Measurements from ENCODE around the gene ZER1.
A peak's percentile ranks its signal among the peaks of the same experiment; 100 is the strongest.

The ZER1 gene

DNA sequence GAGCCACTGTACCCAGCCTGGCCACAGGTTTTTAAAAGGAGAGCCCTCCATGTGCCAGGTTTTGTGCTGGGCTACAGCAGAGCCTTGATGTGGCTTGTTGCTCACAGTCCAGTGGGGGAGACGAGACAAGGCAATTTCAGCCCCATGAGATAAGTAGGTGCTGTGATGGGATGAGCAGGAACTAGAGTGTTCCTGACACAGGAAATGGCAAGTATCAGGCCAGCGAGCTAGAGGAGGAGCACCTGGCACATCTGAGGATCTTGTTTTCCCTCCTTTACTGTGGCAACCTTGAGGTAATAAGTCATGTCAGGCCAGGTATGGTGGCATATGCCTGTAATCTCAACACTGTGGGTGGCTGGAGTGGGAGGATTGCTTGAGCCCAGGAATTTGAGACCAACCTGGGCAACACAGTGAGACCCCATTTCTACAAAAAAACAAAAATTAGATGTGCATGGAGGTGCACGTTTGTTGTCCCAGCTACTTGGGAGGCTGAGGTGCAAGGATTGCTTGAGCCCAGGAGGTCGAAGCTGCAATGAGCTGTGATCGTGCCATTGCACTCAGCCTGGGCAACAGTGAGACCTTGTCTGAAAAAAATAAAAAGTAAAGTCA, 44.0 kb downstream of the ZER1 start:
- H2AFZ ChIP-seq (ENCODE audit: low read length) = no peak overlapping the region
- no peaks in the 10 kb centered on the region for H3K36me3 ChIP-seq (replicated peaks; ENCODE audit: insufficient read depth, low read length)
- H3K27ac ChIP-seq (ENCODE audit: low read length) = no peak overlapping the region
- H3K27me3 ChIP-seq (replicated peaks; ENCODE audit: insufficient read depth, low read length) = no peaks in the 10 kb centered on the region
- peaks cover 6% of the 10 kb centered on the region; the same call in 1 of the 2 replicates for H3K4me1 ChIP-seq (ENCODE audit: low read length)
- peaks cover 6% of the 10 kb centered on the region; the same call in 1 of the 2 replicates for H3F3A ChIP-seq (ENCODE audit: insufficient read depth, low read length)
- H3K4me2 ChIP-seq (ENCODE audit: low read depth, low read length) = no peak overlapping the region
- no peak overlapping the region for H3K4me3 ChIP-seq (ENCODE audit: low read length)
- no peak overlapping the region for H3K9ac ChIP-seq (ENCODE audit: low read length)
- no peaks in the 10 kb centered on the region for H3K9me3 ChIP-seq (replicated peaks; ENCODE audit: insufficient read depth, low read length)
- peaks cover 11% of the 10 kb centered on the region for H3K79me2 ChIP-seq (ENCODE audit: low read length)
- H3K9me2 ChIP-seq (replicated peaks; ENCODE audit: insufficient read depth, low read length) = no peaks in the 10 kb centered on the region
- H4K20me1 ChIP-seq (ENCODE audit: insufficient read depth, low read length) = no peaks in the 10 kb centered on the region
- no peak for TF ChIP-seq EZH2phosphoT487 (IDR thresholded peaks at IDR 0.05; ENCODE audit: low read length)
- TF ChIP-seq, protein P1, sequence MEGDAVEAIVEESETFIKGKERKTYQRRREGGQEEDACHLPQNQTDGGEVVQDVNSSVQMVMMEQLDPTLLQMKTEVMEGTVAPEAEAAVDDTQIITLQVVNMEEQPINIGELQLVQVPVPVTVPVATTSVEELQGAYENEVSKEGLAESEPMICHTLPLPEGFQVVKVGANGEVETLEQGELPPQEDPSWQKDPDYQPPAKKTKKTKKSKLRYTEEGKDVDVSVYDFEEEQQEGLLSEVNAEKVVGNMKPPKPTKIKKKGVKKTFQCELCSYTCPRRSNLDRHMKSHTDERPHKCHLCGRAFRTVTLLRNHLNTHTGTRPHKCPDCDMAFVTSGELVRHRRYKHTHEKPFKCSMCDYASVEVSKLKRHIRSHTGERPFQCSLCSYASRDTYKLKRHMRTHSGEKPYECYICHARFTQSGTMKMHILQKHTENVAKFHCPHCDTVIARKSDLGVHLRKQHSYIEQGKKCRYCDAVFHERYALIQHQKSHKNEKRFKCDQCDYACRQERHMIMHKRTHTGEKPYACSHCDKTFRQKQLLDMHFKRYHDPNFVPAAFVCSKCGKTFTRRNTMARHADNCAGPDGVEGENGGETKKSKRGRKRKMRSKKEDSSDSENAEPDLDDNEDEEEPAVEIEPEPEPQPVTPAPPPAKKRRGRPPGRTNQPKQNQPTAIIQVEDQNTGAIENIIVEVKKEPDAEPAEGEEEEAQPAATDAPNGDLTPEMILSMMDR (IDR thresholded peaks at IDR 0.05; ENCODE audit: low read length) = no peak
- TF ChIP-seq EZH2 (optimal IDR thresholded peaks at IDR 0.05; ENCODE audit: low read depth, low read length) = no peak
- no peak for DNase-seq

DNA sequence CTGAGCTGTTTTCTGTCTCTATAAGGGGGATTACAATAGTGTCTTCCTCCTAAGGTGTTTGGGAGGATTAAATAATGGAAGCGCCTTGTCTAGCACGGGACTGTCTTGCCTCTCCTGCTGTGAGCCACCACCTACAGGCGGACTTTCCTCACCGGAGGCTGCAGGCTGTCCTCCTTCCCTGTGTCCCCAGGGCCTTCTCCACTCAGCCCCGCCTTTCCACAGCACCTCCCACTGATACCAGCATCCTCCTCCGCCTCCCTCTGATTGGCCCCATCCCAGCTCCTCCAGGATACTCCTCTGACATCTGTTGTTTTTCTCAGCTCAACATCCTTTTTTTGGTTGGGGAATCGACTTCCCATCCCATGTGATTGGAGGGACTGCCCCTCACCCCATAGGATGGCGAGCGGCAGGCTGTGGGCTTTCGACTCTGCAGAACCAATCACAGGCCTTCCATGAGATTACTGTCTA, 46.9 kb downstream of the ZER1 start:
- H3K27ac ChIP-seq (ENCODE audit: low read length) = peak overlapping the region; percentile 2; the same call in 1 of the 2 replicates
- peak overlapping the region; percentile 60 for H3K4me2 ChIP-seq (ENCODE audit: low read depth, low read length)
- peak; percentile 57 for DNase-seq
- no peaks in the 10 kb centered on the region for H3K9me2 ChIP-seq (replicated peaks; ENCODE audit: insufficient read depth, low read length)
- H3K9ac ChIP-seq (ENCODE audit: low read length) = peak overlapping the region; percentile 43; the same call in 1 of the 2 replicates
- H3K4me1 ChIP-seq (ENCODE audit: low read length) = peaks cover 7% of the 10 kb centered on the region; the same call in 1 of the 2 replicates
- peaks cover 6% of the 10 kb centered on the region; the same call in 1 of the 2 replicates for H3F3A ChIP-seq (ENCODE audit: insufficient read depth, low read length)
- H3K27me3 ChIP-seq (replicated peaks; ENCODE audit: insufficient read depth, low read length) = no peaks in the 10 kb centered on the region
- peak overlapping the region; percentile 45 for H2AFZ ChIP-seq (ENCODE audit: low read length)
- TF ChIP-seq EZH2 (optimal IDR thresholded peaks at IDR 0.05; ENCODE audit: low read depth, low read length) (no peak), EZH2phosphoT487 (IDR thresholded peaks at IDR 0.05; ENCODE audit: low read length) (no peak)
- TF ChIP-seq, protein P1 (IDR thresholded peaks at IDR 0.05; ENCODE audit: low read length) = no peak
- H3K9me3 ChIP-seq (replicated peaks; ENCODE audit: insufficient read depth, low read length) = no peaks in the 10 kb centered on the region
- H3K36me3 ChIP-seq (replicated peaks; ENCODE audit: insufficient read depth, low read length) = no peaks in the 10 kb centered on the region
- no peaks in the 10 kb centered on the region for H4K20me1 ChIP-seq (ENCODE audit: insufficient read depth, low read length)
- H3K79me2 ChIP-seq (ENCODE audit: low read length) = peaks cover 21% of the 10 kb centered on the region
- H3K4me3 ChIP-seq (ENCODE audit: low read length) = peak overlapping the region; percentile 62

DNA sequence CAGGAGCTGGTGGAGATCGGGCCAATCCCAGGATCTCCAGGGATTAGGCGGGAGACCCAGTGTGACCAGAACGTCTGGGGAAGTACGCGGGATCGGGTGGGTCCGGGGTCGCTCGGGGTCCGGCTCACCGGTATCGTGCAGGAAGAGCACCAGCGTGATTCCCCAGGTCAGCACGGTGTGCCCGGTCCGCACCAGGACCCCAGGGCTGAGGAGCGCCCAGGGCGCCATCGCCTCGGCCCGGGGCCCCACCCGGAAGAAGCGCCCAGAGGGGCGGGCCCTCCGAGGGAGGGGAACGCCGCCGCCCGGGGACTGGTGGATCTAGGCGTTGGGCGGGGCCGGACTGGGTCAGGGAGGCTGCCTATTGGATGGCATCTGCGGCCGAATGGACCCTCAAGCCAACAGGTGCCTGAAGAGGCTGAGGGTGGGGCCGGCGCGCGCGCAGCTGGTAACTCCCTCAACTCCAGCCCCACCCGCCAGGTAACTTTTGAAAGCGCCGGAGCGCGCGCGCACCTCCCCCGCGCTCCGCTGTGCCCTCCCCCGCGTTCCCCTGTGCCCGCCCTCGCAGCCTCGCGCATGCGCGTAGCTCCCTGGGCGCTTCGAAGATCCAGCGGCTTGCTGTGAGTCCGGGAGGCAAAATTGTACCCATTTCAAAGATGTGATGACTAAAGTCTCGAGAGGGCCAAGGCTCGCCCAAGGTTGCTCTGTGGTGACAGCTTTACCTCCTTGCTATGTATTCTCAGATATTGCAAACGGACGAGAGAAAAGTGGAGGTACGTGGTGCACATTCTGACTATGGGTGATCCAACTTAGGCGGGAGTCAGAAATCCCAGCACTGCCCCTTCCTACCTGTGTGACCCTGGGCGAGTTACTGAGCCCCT, 47.6 kb downstream of the ZER1 start, which contains the start of gene ZDHHC12:
TSS of gene ZDHHC12 (minus strand) at position 262 of the 878 bp plus-strand sequence. CDS start at position 228, 34 bp downstream.
- peak; percentile 99 for DNase-seq
- Histone ChIP-seq H3F3A (ENCODE audit: insufficient read depth, low read length) (peaks cover 6% of the 10 kb centered on the region; the same call in 1 of the 2 replicates), H3K36me3 (replicated peaks; ENCODE audit: insufficient read depth, low read length) (no peaks in the 10 kb centered on the region), H3K9me3 (replicated peaks; ENCODE audit: insufficient read depth, low read length) (no peaks in the 10 kb centered on the region), H3K27ac (ENCODE audit: low read length) (peak within 1 kb of the TSS; percentile 2; the same call in 1 of the 2 replicates), H2AFZ (ENCODE audit: low read length) (peak within 1 kb of the TSS; percentile 68), H3K9ac (ENCODE audit: low read length) (peak within 1 kb of the TSS; percentile 85), H3K4me2 (ENCODE audit: low read depth, low read length) (peak within 1 kb of the TSS; percentile 63), H3K27me3 (replicated peaks; ENCODE audit: insufficient read depth, low read length) (no peaks in the 10 kb centered on the region), H3K4me3 (ENCODE audit: low read length) (peak within 1 kb of the TSS; percentile 78), H4K20me1 (ENCODE audit: insufficient read depth, low read length) (no peaks in the 10 kb centered on the region), H3K4me1 (ENCODE audit: low read length) (peaks cover 7% of the 10 kb centered on the region; the same call in 1 of the 2 replicates), H3K79me2 (ENCODE audit: low read length) (peaks cover 21% of the 10 kb centered on the region), H3K9me2 (replicated peaks; ENCODE audit: insufficient read depth, low read length) (no peaks in the 10 kb centered on the region)
- no peak for TF ChIP-seq EZH2phosphoT487 (IDR thresholded peaks at IDR 0.05; ENCODE audit: low read length)
- no peak for TF ChIP-seq EZH2 (optimal IDR thresholded peaks at IDR 0.05; ENCODE audit: low read depth, low read length)
- TF ChIP-seq, protein P1 (IDR thresholded peaks at IDR 0.05; ENCODE audit: low read length) = no peak
